ENCODE data around the gene MAP1LC3A. TPM values are rescaled to one million over a fixed set of nuclear protein-coding genes. Genes with fewer than 3 reads are reported as not detected.

MAP1LC3A gene
- total RNA-seq, 1 experiment from 2014 or later, result 0.13 TPM

GRCh38 chr20:34578521-34578920, 20.0 kb downstream of the MAP1LC3A start:
- DNase-seq, result no peak
- H3K9me3 ChIP-seq, result no peaks in the 10 kb centered on the region
- no peak overlapping the region for H3K4me3 ChIP-seq
- H3K36me3 ChIP-seq, result peaks cover 22% of the 10 kb centered on the region
- H3K27me3 ChIP-seq, result no peaks in the 10 kb centered on the region

GRCh38 chr20:34579191-34579978, 20.9 kb downstream of the MAP1LC3A start:
- H3K27me3 ChIP-seq, result no peaks in the 10 kb centered on the region
- H3K9me3 ChIP-seq, result no peaks in the 10 kb centered on the region
- H3K36me3 ChIP-seq, result peaks cover 28% of the 10 kb centered on the region
- DNase-seq, result peak; percentile 85
- no peak overlapping the region for H3K4me3 ChIP-seq

GRCh38 chr20:34579979-34580940, 21.7 kb downstream of the MAP1LC3A start:
- Histone ChIP-seq H3K27me3 (no peaks in the 10 kb centered on the region), H3K9me3 (no peaks in the 10 kb centered on the region), H3K36me3 (peaks cover 35% of the 10 kb centered on the region), H3K4me3 (no peak overlapping the region)
- DNase-seq, result no peak

- Histone ChIP-seq H3K9me3 (no peaks in the 10 kb centered on the region), H3K36me3 (peaks cover 37% of the 10 kb centered on the region), H3K4me3 (no peak overlapping the region), H3K27me3 (no peaks in the 10 kb centered on the region)
- peak; percentile 75 for DNase-seq
Measured at GRCh38 chr20:34581341-34582184, 23.0 kb downstream of the MAP1LC3A start.

- Histone ChIP-seq H3K27me3 (no peaks in the 10 kb centered on the region), H3K4me3 (no peak overlapping the region), H3K9me3 (no peaks in the 10 kb centered on the region), H3K36me3 (peaks cover 37% of the 10 kb centered on the region)
- no peak for DNase-seq
Measured at GRCh38 chr20:34582221-34582620, 23.7 kb downstream of the MAP1LC3A start.

- Histone ChIP-seq H3K27me3 (no peaks in the 10 kb centered on the region), H3K36me3 (peaks cover 43% of the 10 kb centered on the region), H3K4me3 (no peak overlapping the region), H3K9me3 (no peaks in the 10 kb centered on the region)
- no peak for DNase-seq
Measured at GRCh38 chr20:34582911-34583310, 24.4 kb downstream of the MAP1LC3A start.

- H3K9me3 ChIP-seq, result no peaks in the 10 kb centered on the region
Measured at GRCh38 chr20:34583544-34583943, 25.0 kb downstream of the MAP1LC3A start.

GRCh38 chr20:34585019-34585418, 26.5 kb downstream of the MAP1LC3A start:
- no peak for DNase-seq
- no peak overlapping the region for H3K4me3 ChIP-seq
- no peaks in the 10 kb centered on the region for H3K27me3 ChIP-seq
- peaks cover 40% of the 10 kb centered on the region for H3K36me3 ChIP-seq
- H3K9me3 ChIP-seq, result no peaks in the 10 kb centered on the region

More at GRCh38 chr20:34583544-34583943, 25.0 kb downstream of the MAP1LC3A start:
- Histone ChIP-seq H3K36me3 (peaks cover 40% of the 10 kb centered on the region), H3K27me3 (no peaks in the 10 kb centered on the region), H3K4me3 (no peak overlapping the region)
- no peak for DNase-seq

- Histone ChIP-seq H3K9me3 (no peaks in the 10 kb centered on the region), H3K27me3 (no peaks in the 10 kb centered on the region), H3K4me3 (no peak overlapping the region), H3K36me3 (peaks cover 31% of the 10 kb centered on the region)
- DNase-seq, result no peak
Measured at GRCh38 chr20:34586488-34587163, 28.1 kb downstream of the MAP1LC3A start.

- DNase-seq, result no peak
- H3K4me3 ChIP-seq, result no peak overlapping the region
- no peaks in the 10 kb centered on the region for H3K36me3 ChIP-seq
- H3K27me3 ChIP-seq, result no peaks in the 10 kb centered on the region
- no peaks in the 10 kb centered on the region for H3K9me3 ChIP-seq
Measured at GRCh38 chr20:34595377-34596184, 37.1 kb downstream of the MAP1LC3A start.

GRCh38 chr20:34600892-34601653, 42.6 kb downstream of the MAP1LC3A start:
- no peaks in the 10 kb centered on the region for H3K9me3 ChIP-seq
- H3K27me3 ChIP-seq, result no peaks in the 10 kb centered on the region
- DNase-seq, result no peak
- H3K4me3 ChIP-seq, result no peak overlapping the region
- 0 out of 2 replicates have a peak, but pooled peaks cover 8% of the 10 kb centered on the region for H3K36me3 ChIP-seq

GRCh38 chr20:34604980-34605788, 46.7 kb downstream of the MAP1LC3A start:
- H3K4me3 ChIP-seq, result no peak overlapping the region
- H3K9me3 ChIP-seq, result no peaks in the 10 kb centered on the region
- no peaks in the 10 kb centered on the region for H3K27me3 ChIP-seq
- DNase-seq, result no peak
- H3K36me3 ChIP-seq, result peaks cover 8% of the 10 kb centered on the region; the same call in 1 of the 2 replicates

GRCh38 chr20:34607066-34607465, 48.5 kb downstream of the MAP1LC3A start:
- Histone ChIP-seq H3K36me3 (peaks cover 8% of the 10 kb centered on the region; the same call in 1 of the 2 replicates), H3K27me3 (no peaks in the 10 kb centered on the region), H3K9me3 (no peaks in the 10 kb centered on the region), H3K4me3 (no peak overlapping the region)
- DNase-seq, result no peak
